DND-41 (cell line): ENCODE data around the gene PSMD6.

Experiments used
- CTCF ChIP-seq: IDR thresholded peaks from 2 replicates; pipeline ENCODE4 v1.5.1; 2012; ENCODE audit warnings: borderline replicate concordance, low read length, moderate library complexity, mild to moderate bottlenecking; ENCODE audit not compliant: poor library complexity, severe bottlenecking; ENCODE audit errors: extremely low read depth
- EZH2 ChIP-seq: IDR thresholded peaks from 3 replicates; pipeline ENCODE4 v1.6.1; 2012; ENCODE audit warnings: borderline replicate concordance, low read depth, mild to moderate bottlenecking, moderate library complexity, low read length, inconsistent platforms; ENCODE audit not compliant: severe bottlenecking

GRCh38 chr3:63963496-63963895 lies 59.8 kb downstream of the PSMD6 start:
- TF ChIP-seq CTCF = no peak
- no peak for TF ChIP-seq EZH2
